ENCODE measurements around the gene C6orf47. TPM values are rescaled to one million over a fixed set of nuclear protein-coding genes. Genes with fewer than 3 reads are reported as not detected.

The C6orf47 gene
- total RNA-seq, 2 experiments from 2014 or later, result 9.6 to 10.5 TPM

- Mint-ChIP-seq H3K27ac (peak overlapping the region; percentile 94), H3K9me3 (no peaks in the 10 kb centered on the region), H3K4me1 (ENCODE audit: low read depth) (peaks cover 68% of the 10 kb centered on the region), H3K4me3 (peak overlapping the region; percentile 95), H3K36me3 (ENCODE audit: low read depth) (peaks cover 55% of the 10 kb centered on the region), H3K27me3 (no peaks in the 10 kb centered on the region)
- H3K27ac ChIP-seq (ENCODE audit: low read depth in 1 of 2, low read length in 2 of 2), result peak overlapping the region; percentile 70 to 71
- DNase-seq, result no peak
- no peaks in the 10 kb centered on the region for H3K27me3 ChIP-seq (ENCODE audit: control insufficient read depth in 1 of 2, insufficient read depth in 2 of 2, low read length in 2 of 2)
- TF ChIP-seq CTCF (IDR thresholded peaks at IDR 0.05), result no peak
- no peaks in the 10 kb centered on the region for H3K9me3 ChIP-seq (ENCODE audit: control insufficient read depth in 1 of 2, insufficient read depth in 1 of 2, low read length in 2 of 2)
- peaks cover 47% of the 10 kb centered on the region for H3K36me3 ChIP-seq (ENCODE audit: insufficient read depth, low read length)
- CTCF ChIA-PET, result interaction anchor here (2.7 kb wide), 1 partner anchor 7 kb away, joined by 9 read pairs; the partner anchor contains the start of gene BAG6
- POLR2A ChIA-PET, result interaction anchor here (0.6 to 2.0 kb wide), 2 partner anchors 19 to 1403 kb away, joined by 3 to 5 read pairs; no protein-coding TSS in a partner anchor
- H3K4me1 ChIP-seq (ENCODE audit: insufficient read depth, low read length), result peaks cover 61% of the 10 kb centered on the region
- intact Hi-C loops (cut with DNase I, micrococcal nuclease), result no loop called here
- peak overlapping the region; percentile 80 for H3K4me3 ChIP-seq (ENCODE audit: low read length)
- no peak for ATAC-seq (ENCODE audit: poor library complexity)
Measured at GRCh38 chr6:31658983-31659648, 1.5 kb downstream of the C6orf47 start.

GRCh38 chr6:31658158-31658688 is 2.4 kb downstream of the C6orf47 start:
- H3K9me3 Mint-ChIP-seq, result no peaks in the 10 kb centered on the region

More at GRCh38 chr6:31658158-31658688, 2.4 kb downstream of the C6orf47 start:
- Mint-ChIP-seq H3K4me3 (peak overlapping the region; percentile 95), H3K27me3 (no peaks in the 10 kb centered on the region), H3K27ac (peak overlapping the region; percentile 94), H3K36me3 (ENCODE audit: low read depth) (peaks cover 46% of the 10 kb centered on the region), H3K4me1 (ENCODE audit: low read depth) (peaks cover 59% of the 10 kb centered on the region)
- no peak for DNase-seq
- Histone ChIP-seq H3K9me3 (ENCODE audit: control insufficient read depth in 1 of 2, insufficient read depth in 1 of 2, low read length in 2 of 2) (no peaks in the 10 kb centered on the region), H3K27ac (ENCODE audit: low read depth in 1 of 2, low read length in 2 of 2) (no peak overlapping the region), H3K36me3 (ENCODE audit: insufficient read depth, low read length) (peaks cover 38% of the 10 kb centered on the region), H3K4me3 (ENCODE audit: low read length) (no peak overlapping the region), H3K4me1 (ENCODE audit: insufficient read depth, low read length) (peaks cover 58% of the 10 kb centered on the region), H3K27me3 (ENCODE audit: control insufficient read depth in 1 of 2, insufficient read depth in 2 of 2, low read length in 2 of 2) (no peaks in the 10 kb centered on the region)
- POLR2A ChIA-PET, result interaction anchor here (0.9 to 1.9 kb wide), 2 partner anchors 157 to 205 kb away, joined by 3 to 5 read pairs; partner anchors contain the start of genes HSPA1A, HSPA1L and NEU1
- no peak for TF ChIP-seq CTCF (IDR thresholded peaks at IDR 0.05)
- CTCF ChIA-PET, result no interaction called here
- intact Hi-C loops (cut with DNase I, micrococcal nuclease), result no loop called here
- no peak for ATAC-seq (ENCODE audit: poor library complexity)

All from CD4-positive, alpha-beta T cell (primary cell).